ENCODE data around the gene NFATC1.

The NFATC1 gene

GRCh38 chr18:79575891-79576685 is 180.4 kb downstream of the NFATC1 start:
- Histone ChIP-seq H3K4me1 (ENCODE audit: insufficient read depth, low read length) (no peaks in the 10 kb centered on the region), H3K9me3 (ENCODE audit: control insufficient read depth, insufficient read depth, low read length) (peaks cover 9% of the 10 kb centered on the region), H3K9ac (ENCODE audit: low read depth, low read length) (no peak overlapping the region), H3K36me3 (ENCODE audit: insufficient read depth, low read length) (no peaks in the 10 kb centered on the region)

GRCh38 chr18:79576686-79577351 is 181.1 kb downstream of the NFATC1 start:
- Histone ChIP-seq H3K9ac (ENCODE audit: low read depth, low read length) (no peak overlapping the region), H3K9me3 (ENCODE audit: control insufficient read depth, insufficient read depth, low read length) (peaks cover 9% of the 10 kb centered on the region), H3K36me3 (ENCODE audit: insufficient read depth, low read length) (no peaks in the 10 kb centered on the region), H3K4me1 (ENCODE audit: insufficient read depth, low read length) (no peaks in the 10 kb centered on the region)

GRCh38 chr18:79577451-79578395 is 182.0 kb downstream of the NFATC1 start:
- peaks cover 6% of the 10 kb centered on the region for H3K9me3 ChIP-seq (ENCODE audit: control insufficient read depth, insufficient read depth, low read length)
- H3K4me1 ChIP-seq (ENCODE audit: insufficient read depth, low read length) = no peaks in the 10 kb centered on the region
- no peaks in the 10 kb centered on the region for H3K36me3 ChIP-seq (ENCODE audit: insufficient read depth, low read length)
- H3K9ac ChIP-seq (ENCODE audit: low read depth, low read length) = no peak overlapping the region

- Histone ChIP-seq H3K36me3 (ENCODE audit: insufficient read depth, low read length) (no peaks in the 10 kb centered on the region), H3K9me3 (ENCODE audit: control insufficient read depth, insufficient read depth, low read length) (no peaks in the 10 kb centered on the region), H3K9ac (ENCODE audit: low read depth, low read length) (no peak overlapping the region), H3K4me1 (ENCODE audit: insufficient read depth, low read length) (no peaks in the 10 kb centered on the region)
These were observed 182.9 kb downstream of the NFATC1 start for GRCh38 chr18:79578396-79579260.

All from ES-I3 (cell line).